Body of pancreas (tissue), 4 donors: ENCODE data around the gene BCL2. TPM values are rescaled to one million over a fixed set of nuclear protein-coding genes. Genes with fewer than 3 reads are reported as not detected.
A peak's percentile ranks its signal among the peaks of the same experiment; 100 is the strongest.

Experiments used
- ATAC-seq: fragments of 150-250 bp; one replicate; pipeline ENCODE4 v1.9.1; 2016
- DNase-seq, 4 donors: peaks; one replicate each; pipeline ENCODE4 v3.0.0-alpha.2; 2019
- H3K27ac ChIP-seq, 4 donors: fragments of 200-600 bp; sonication (generic); 1 replicate in 3 of 4; 2 replicates in 1 of 4; pipeline versions ENCODE4 v1.5.1 to v1.6.1; 2016 to 2019; ENCODE audit warnings: mild to moderate bottlenecking in 1 of 4, mixed read lengths in 1 of 4, moderate library complexity in 1 of 4
- H3K27me3 ChIP-seq, 2 donors: fragments of 200-600 bp; sonication (generic); one replicate each; pipeline ENCODE4 v1.6.0; 2016; ENCODE audit warnings: mild to moderate bottlenecking in 1 of 2
- H3K36me3 ChIP-seq, 2 donors: fragments of 200-600 bp; sonication (generic); replicated peaks in 1 of 2; 2 replicates each; pipeline ENCODE4 v1.5.1; 2016; ENCODE audit warnings: low read depth in 2 of 2; ENCODE audit not compliant: insufficient read depth in 1 of 2
- H3K4me1 ChIP-seq: fragments of 200-600 bp; sonication (generic); one replicate; pipeline ENCODE4 v1.6.0; 2016
- H3K4me3 ChIP-seq, 2 donors: fragments of 200-600 bp; sonication (generic); 1 replicate in 1 of 2; 2 replicates in 1 of 2; pipeline ENCODE4 v1.5.1; 2016 to 2019
- H3K9me3 ChIP-seq, 3 donors: fragments of 200-600 bp; sonication (generic); 1 replicate in 2 of 3; 2 replicates in 1 of 3; pipeline ENCODE4 v1.5.1; 2016
- CTCF ChIP-seq, 7 experiments: fragments of 450-650 bp in 4 of 7; fragments of 200-600 bp in 3 of 7; sonication (generic) in 3 of 7; IDR thresholded peaks; one replicate each; pipeline ENCODE4 v1.5.1; 2016 to 2019; ENCODE audit warnings: antibody characterized with exemption in 7 of 7
- POLR2A ChIP-seq, 3 donors: fragments of 450-650 bp; IDR thresholded peaks; one replicate each; pipeline ENCODE4 v1.6.1; 2016; ENCODE audit warnings: antibody characterized with exemption in 3 of 3, mild to moderate bottlenecking in 2 of 3
- WGBS, 2 donors: methylation state at CpG; one replicate each; pipeline ENCODE4 v1.1.5; 2017; 5-methylcytosine and 5-hydroxymethylcytosine counted together
- intact Hi-C: fragments of 100-400 bp; cut with DNase I; formaldehyde crosslinking; loops from one replicate; pipeline ENCODE4 v1.15.1; 2023
- total RNA-seq, 2 donors: library from RNA; depleted of rRNA; stranded (reverse); fragments of >200 nt; gene quantifications; one replicate each; pipeline ENCODE4 v1.1.0, GENCODE V29; 2016

The BCL2 gene
- total RNA-seq, 2 donors from 2014 or later, result 10.1 to 18.5 TPM

DNA sequence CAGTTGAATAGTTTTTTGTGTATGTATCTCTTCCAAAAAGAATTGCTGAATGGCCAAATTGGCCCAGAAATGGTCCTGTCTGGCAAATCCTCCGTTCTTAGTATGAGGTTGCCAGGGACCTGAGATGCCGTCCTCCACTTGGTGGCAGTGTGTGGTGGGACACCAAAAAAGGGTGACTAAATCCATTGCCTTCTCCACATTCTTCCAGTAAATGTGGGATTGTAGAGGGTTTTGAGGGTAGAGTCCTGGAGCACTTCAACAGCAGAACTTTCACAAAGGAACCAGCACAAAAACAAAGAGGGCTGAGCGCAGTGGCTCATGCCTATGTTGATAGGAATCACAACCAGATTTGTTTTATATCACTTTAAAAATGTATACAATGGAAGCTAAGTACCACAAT lies 199.9 kb downstream of the BCL2 start:
- WGBS, 2 donors, result 32 to 35% methylated on average over 3 of the region's 3 CpGs
- no peaks in the 10 kb centered on the region for H3K4me1 ChIP-seq
- H3K27me3 ChIP-seq, result no peaks in the 10 kb centered on the region
- ATAC-seq, result no peak
- H3K27ac ChIP-seq, result no peak overlapping the region
- H3K4me3 ChIP-seq, result no peak overlapping the region
- H3K36me3 ChIP-seq, result no peaks in the 10 kb centered on the region
- intact Hi-C loops, result no loop called here
- no peaks in the 10 kb centered on the region for H3K9me3 ChIP-seq
- peak in 1 of 4 donors; percentile 28 for DNase-seq
- TF ChIP-seq CTCF (IDR thresholded peaks at IDR 0.05), result peak in 5 of 7 experiments; percentile 23 to 42 (median 37)
- TF ChIP-seq POLR2A (IDR thresholded peaks at IDR 0.05), result no peak

- Histone ChIP-seq H3K4me1 (no peaks in the 10 kb centered on the region), H3K4me3 (no peak overlapping the region), H3K27ac (no peak overlapping the region), H3K36me3 (no peaks in the 10 kb centered on the region), H3K27me3 (no peaks in the 10 kb centered on the region), H3K9me3 (no peaks in the 10 kb centered on the region)
- intact Hi-C loops, result no loop called here
- ATAC-seq (no peak), DNase-seq (no peak)
- TF ChIP-seq CTCF (IDR thresholded peaks at IDR 0.05), result no peak
- no peak for TF ChIP-seq POLR2A (IDR thresholded peaks at IDR 0.05)
- WGBS, 2 donors, result 68 to 81% methylated on average over 5 of the region's 5 CpGs
Observed at GRCh38 chr18:63113899-63114565, 205.5 kb downstream of the BCL2 start.

GRCh38 chr18:63112706-63113105 lies 206.9 kb downstream of the BCL2 start:
- Histone ChIP-seq H3K9me3 (no peaks in the 10 kb centered on the region), H3K4me3 (no peak overlapping the region), H3K36me3 (no peaks in the 10 kb centered on the region), H3K27me3 (no peaks in the 10 kb centered on the region), H3K27ac (no peak overlapping the region), H3K4me1 (no peaks in the 10 kb centered on the region)
- intact Hi-C loops, result no loop called here
- DNase-seq, result no peak
- 70 to 76% methylated on average over 5 of the region's 5 CpGs for WGBS, 2 donors
- TF ChIP-seq CTCF (IDR thresholded peaks at IDR 0.05) (no peak), POLR2A (IDR thresholded peaks at IDR 0.05) (no peak)
- no peak for ATAC-seq

GRCh38 chr18:63111671-63112402 lies 207.7 kb downstream of the BCL2 start:
- intact Hi-C loops, result no loop called here
- TF ChIP-seq POLR2A (IDR thresholded peaks at IDR 0.05) (no peak), CTCF (IDR thresholded peaks at IDR 0.05) (no peak)
- 21 to 28% methylated on average over 4 of the region's 4 CpGs for WGBS, 2 donors
- H3K36me3 ChIP-seq, result no peaks in the 10 kb centered on the region
- DNase-seq (peak in 3 of 4 donors; percentile 25 to 54 (median 28)), ATAC-seq (no peak)
- H3K4me3 ChIP-seq, result no peak overlapping the region
- H3K27me3 ChIP-seq, result no peaks in the 10 kb centered on the region
- H3K9me3 ChIP-seq, result no peaks in the 10 kb centered on the region
- H3K27ac ChIP-seq, result no peak overlapping the region
- H3K4me1 ChIP-seq, result no peaks in the 10 kb centered on the region
